ENCODE measurements around the gene ART5. TPM values are rescaled to one million over a fixed set of nuclear protein-coding genes. Genes with fewer than 3 reads are reported as not detected.
A peak's percentile ranks its signal among the peaks of the same experiment; 100 is the strongest.
"Not testable (repeated sequence)": the region's sequence is repeated elsewhere in the genome, so short reads cannot be mapped to it uniquely, and the experiment has no call there.

The ART5 gene
- total RNA-seq, 4 donors from 2014 or later, result not detected

DNA sequence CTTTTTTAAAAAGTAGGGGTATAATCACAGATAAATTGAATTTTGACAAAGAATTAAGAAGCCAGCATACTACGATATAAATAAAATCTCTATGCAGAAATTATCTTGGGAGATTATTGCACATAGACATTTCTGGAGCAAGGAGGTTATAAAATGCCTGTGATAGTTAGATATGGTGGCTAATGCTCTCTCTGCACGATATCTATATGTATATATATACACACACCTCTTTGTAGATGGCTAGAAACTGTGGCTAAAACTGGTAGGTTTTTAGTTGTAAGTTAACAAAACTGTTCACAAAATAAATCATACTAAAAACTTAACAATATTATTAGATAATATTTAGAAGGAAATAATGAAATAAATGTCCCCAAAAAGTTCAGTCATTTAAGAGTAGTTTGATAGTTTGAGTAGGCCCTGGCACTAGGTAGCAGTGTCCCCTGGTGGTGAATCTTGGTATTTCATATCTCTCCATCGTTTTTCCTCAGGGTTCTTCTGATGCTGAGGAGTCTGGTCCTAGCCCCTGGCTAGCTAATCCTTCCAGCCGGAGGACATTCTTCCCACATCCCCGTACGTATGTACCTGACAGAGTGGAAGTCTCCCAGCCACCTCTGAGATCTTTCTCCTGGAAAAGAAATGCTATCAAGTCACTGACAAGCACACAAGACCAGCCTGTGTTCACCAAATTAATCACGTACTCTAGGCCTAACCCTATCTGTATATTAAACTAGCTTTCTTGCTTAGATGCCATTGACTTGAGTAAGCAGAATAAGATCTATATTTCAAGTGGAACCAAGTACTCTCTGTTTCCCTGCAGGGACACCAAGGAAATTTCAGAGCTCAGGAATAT, 32.2 kb downstream of the ART5 start:
- 57% methylated on average over 7 of the region's 7 CpGs for WGBS
- Histone ChIP-seq H3K36me3 (no peaks in the 10 kb centered on the region), H3K4me3 (no peak overlapping the region), H3K4me1 (peaks cover 8% of the 10 kb centered on the region), H3K27me3 (no peaks in the 10 kb centered on the region), H3K27ac (no peak overlapping the region), H3K9me3 (no peaks in the 10 kb centered on the region)
- TF ChIP-seq, protein P1, sequence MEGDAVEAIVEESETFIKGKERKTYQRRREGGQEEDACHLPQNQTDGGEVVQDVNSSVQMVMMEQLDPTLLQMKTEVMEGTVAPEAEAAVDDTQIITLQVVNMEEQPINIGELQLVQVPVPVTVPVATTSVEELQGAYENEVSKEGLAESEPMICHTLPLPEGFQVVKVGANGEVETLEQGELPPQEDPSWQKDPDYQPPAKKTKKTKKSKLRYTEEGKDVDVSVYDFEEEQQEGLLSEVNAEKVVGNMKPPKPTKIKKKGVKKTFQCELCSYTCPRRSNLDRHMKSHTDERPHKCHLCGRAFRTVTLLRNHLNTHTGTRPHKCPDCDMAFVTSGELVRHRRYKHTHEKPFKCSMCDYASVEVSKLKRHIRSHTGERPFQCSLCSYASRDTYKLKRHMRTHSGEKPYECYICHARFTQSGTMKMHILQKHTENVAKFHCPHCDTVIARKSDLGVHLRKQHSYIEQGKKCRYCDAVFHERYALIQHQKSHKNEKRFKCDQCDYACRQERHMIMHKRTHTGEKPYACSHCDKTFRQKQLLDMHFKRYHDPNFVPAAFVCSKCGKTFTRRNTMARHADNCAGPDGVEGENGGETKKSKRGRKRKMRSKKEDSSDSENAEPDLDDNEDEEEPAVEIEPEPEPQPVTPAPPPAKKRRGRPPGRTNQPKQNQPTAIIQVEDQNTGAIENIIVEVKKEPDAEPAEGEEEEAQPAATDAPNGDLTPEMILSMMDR (IDR thresholded peaks at IDR 0.05), result peak; percentile 48 to 78
- TF ChIP-seq EP300 (IDR thresholded peaks at IDR 0.05) (no peak), POLR2A (IDR thresholded peaks at IDR 0.05) (no peak)
- no peak for DNase-seq (ENCODE audit: low spot score in 2 of 2)

DNA sequence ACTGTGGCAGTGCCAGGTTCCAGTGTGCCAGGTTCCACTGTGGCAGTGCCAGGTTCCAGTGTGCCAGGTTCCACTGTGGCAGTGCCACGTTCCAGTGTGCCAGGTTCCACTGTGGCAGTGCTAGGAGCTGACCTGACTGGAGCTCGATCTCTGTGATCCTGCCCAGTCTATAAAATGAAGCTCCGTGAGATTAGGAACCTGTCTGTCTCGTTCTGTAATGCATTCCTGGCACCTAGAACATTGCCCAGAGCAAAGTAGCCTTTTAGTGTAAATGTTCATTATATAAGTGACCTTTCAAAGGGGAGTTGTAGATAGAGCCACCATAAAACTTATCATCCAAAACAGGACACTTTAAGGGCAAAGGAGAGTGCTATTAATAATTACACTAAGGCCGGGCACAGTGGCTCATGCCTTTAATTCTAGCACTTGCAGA, 36.0 kb downstream of the ART5 start:
- no peaks in the 10 kb centered on the region for H3K9me3 ChIP-seq
- DNase-seq (ENCODE audit: low spot score in 2 of 2), result no peak
- no peak overlapping the region for H3K27ac ChIP-seq
- no peaks in the 10 kb centered on the region for H3K4me1 ChIP-seq
- WGBS, result 43% methylated on average over 5 of the region's 5 CpGs
- no peak for TF ChIP-seq POLR2AphosphoS5 (IDR thresholded peaks at IDR 0.05)
- TF ChIP-seq, protein P1 (IDR thresholded peaks at IDR 0.05), result no peak
- no peak for TF ChIP-seq EP300 (IDR thresholded peaks at IDR 0.05)
- TF ChIP-seq POLR2A (IDR thresholded peaks at IDR 0.05), result no peak
- H3K4me3 ChIP-seq, result no peak overlapping the region
- no peaks in the 10 kb centered on the region for H3K27me3 ChIP-seq
- no peaks in the 10 kb centered on the region for H3K36me3 ChIP-seq

DNA sequence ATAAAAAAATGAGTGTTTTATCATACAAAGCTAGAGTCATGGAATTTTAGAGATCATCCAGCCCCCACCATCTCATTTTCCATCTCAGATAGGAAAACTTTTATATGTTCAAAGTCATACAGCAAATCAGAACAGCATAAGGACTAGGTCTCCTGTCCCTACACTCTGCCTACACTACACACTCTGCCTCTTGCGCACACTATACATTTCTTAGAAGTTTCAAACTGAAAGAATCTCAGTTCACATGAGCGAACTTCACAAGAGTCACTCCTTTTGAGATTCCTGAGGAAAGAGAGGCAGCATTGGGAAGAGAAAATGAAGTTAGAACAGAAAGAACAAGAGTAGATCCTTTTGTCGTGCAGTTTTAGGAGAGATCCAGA, 36.5 kb downstream of the ART5 start:
- no peak for TF ChIP-seq EP300 (IDR thresholded peaks at IDR 0.05)
- no peak for DNase-seq (ENCODE audit: low spot score in 2 of 2)
- no peaks in the 10 kb centered on the region for H3K27me3 ChIP-seq
- no peaks in the 10 kb centered on the region for H3K9me3 ChIP-seq
- H3K36me3 ChIP-seq, result no peaks in the 10 kb centered on the region
- no peak overlapping the region for H3K4me3 ChIP-seq
- WGBS, result 89% methylated on average over 3 of the region's 3 CpGs
- no peaks in the 10 kb centered on the region for H3K4me1 ChIP-seq
- no peak overlapping the region for H3K27ac ChIP-seq

DNA sequence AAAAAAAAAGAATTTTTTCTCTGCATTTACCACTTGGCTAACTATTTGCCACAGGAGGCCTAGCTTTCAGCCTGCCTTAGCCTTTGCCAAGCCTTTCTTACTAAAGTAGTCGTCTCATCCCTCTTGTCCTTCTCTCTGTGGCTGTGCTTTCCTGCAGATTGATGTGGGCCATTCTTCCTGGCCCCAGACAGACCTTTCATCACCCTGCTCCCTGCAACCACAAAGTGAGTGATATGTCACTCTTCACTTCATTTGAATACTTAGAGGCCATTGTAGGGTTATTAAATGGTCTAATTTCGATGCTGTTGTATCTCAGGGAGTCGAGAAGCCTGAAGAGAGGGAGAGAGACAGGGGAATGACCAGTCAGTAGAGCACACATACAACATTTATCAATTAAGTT, 37.6 kb downstream of the ART5 start:
- H3K27me3 ChIP-seq, result no peaks in the 10 kb centered on the region
- DNase-seq (ENCODE audit: low spot score in 2 of 2), result no peak
- no peak overlapping the region for H3K4me3 ChIP-seq
- no peaks in the 10 kb centered on the region for H3K36me3 ChIP-seq
- H3K9me3 ChIP-seq, result no peaks in the 10 kb centered on the region
- H3K27ac ChIP-seq, result no peak overlapping the region
- no peaks in the 10 kb centered on the region for H3K4me1 ChIP-seq
- 72% methylated on average over 3 of the region's 3 CpGs for WGBS
- TF ChIP-seq POLR2AphosphoS5 (IDR thresholded peaks at IDR 0.05), result no peak
- no peak for TF ChIP-seq POLR2A (IDR thresholded peaks at IDR 0.05)
- TF ChIP-seq, protein P1 (IDR thresholded peaks at IDR 0.05), result no peak
- TF ChIP-seq EP300 (IDR thresholded peaks at IDR 0.05), result no peak

DNA sequence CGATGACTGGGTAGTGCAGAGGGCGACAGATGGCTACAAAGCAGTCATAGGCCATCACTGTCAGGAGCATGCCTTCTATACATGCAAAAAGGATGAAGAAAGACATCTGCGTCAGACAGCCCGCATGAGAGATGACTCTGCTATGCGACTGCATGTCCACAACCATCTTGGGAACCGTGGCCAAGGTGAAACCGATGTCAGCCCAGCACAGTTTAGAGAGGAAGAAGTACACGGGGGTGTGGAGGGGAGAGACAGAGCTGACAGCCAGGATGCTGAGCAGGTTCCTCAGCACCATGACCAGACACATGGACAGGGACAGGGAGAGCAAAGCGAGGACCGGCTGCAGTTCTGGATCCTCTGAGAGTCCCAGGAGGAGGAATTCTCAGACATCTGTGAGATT, 41.6 kb downstream of the ART5 start:
- not testable (repeated sequence) for DNase-seq (ENCODE audit: low spot score in 2 of 2)

DNA sequence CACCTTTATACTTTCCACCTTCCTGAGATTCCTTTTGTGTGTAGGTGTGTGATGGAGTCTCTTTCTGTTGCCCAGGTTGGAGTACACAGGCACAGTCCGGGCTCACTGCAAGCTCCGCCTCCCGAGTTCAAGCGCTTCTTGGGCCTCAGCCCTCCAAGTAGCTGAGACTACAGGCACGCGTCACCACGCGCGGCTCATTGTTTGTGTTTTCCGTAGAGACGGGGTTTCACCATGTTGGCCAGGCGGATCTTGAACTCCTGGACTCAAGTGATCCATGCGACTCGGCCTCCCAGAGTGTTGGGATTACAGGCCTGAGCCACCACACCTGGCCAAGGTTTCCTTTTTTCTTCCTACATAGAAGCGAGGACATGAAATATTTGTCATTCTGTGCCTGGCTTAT, 44.0 kb downstream of the ART5 start:
- 95% methylated on average over 15 of the region's 15 CpGs for WGBS
- H3K27me3 ChIP-seq; DNase-seq (ENCODE audit: low spot score in 2 of 2): not testable (repeated sequence)

More for the DNA sequence above, 41.6 kb downstream of the ART5 start:
- not testable (repeated sequence) for H3K9me3 ChIP-seq, H3K27me3 ChIP-seq, H3K36me3 ChIP-seq, H3K4me1 ChIP-seq, H3K4me3 ChIP-seq, H3K27ac ChIP-seq
- 88% methylated on average over 10 of the region's 10 CpGs for WGBS

DNA sequence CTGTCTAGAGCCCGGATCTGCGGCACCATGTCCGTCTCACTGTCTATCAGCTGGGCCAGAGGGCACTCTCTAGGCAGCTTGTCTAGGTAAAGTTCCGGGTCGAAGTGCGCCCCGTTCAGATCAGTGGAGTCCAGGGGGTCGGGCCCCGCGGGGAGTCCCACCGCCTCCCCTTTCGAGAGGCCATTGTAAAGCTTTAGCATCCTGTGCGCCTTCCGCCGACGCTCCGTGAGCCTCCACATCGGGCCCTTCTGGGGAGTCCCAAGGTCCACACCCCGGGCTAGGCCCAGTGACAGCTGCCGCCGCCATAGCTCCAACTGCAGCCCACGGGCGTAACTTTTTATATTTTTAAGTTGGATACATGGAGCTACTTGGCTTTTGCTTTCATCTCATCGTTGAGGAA, 50.5 kb downstream of the ART5 start:
- DNase-seq (ENCODE audit: low spot score in 2 of 2); H3K36me3 ChIP-seq; H3K27ac ChIP-seq; H3K9me3 ChIP-seq; H3K4me3 ChIP-seq; H3K4me1 ChIP-seq; H3K27me3 ChIP-seq: not testable (repeated sequence)
- 95% methylated on average over 24 of the region's 24 CpGs for WGBS

More for the DNA sequence above, 44.0 kb downstream of the ART5 start:
- not testable (repeated sequence) for H3K4me3 ChIP-seq, H3K9me3 ChIP-seq, H3K36me3 ChIP-seq, H3K27ac ChIP-seq, H3K4me1 ChIP-seq

DNA sequence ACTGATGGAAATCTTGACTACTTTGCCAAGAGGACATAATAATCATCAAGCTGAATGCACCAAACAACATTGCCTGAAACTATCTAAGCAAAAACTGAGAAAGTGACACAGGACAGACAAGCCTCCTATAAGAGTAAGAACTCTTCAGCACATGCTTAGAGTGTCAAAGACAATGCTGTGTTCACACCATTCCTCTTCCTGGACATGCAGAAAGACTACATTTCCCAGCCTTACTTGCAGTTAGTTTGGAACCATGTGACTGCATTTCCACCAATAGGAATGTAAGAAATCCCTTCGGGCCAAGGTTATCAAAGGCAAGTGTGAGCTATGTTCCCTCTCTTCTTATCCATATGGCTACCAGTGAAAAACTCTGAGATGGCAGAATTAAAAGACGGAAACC, 51.6 kb downstream of the ART5 start:
- peaks cover 12% of the 10 kb centered on the region for H3K27me3 ChIP-seq
- not testable (repeated sequence) for H3K27ac ChIP-seq; DNase-seq (ENCODE audit: low spot score in 2 of 2); H3K4me1 ChIP-seq; H3K4me3 ChIP-seq; H3K9me3 ChIP-seq; H3K36me3 ChIP-seq
- 86% methylated on average over 1 of the region's 2 CpGs for WGBS

DNA sequence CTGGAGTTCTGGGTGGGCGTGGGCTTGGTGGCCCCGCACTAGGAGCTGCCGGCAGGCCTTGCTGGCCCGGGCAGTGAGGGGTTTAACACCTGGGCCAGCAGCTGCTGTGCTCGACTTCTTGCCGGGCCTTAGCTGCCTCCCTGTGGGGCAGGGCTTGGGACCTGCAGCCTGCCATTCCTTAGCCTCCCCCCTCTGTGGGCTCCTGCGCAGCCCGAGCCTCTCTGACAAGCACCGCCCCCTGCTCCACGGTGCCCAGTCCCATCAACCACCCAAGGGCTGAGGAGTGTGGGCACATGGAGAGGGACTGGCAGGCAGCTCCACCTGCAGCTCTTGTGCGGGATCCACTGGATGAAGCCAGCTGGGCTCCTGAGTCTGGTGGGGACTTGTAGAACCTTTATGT, 53.0 kb downstream of the ART5 start:
- H3K4me3 ChIP-seq; H3K9me3 ChIP-seq; H3K36me3 ChIP-seq; DNase-seq (ENCODE audit: low spot score in 2 of 2); H3K27ac ChIP-seq; H3K4me1 ChIP-seq: not testable (repeated sequence)
- H3K27me3 ChIP-seq, result peaks cover 15% of the 10 kb centered on the region
- 69% methylated on average over 4 of the region's 11 CpGs for WGBS
